ENCODE measurements around the gene MACROD2. TPM values are rescaled to one million over a fixed set of nuclear protein-coding genes. Genes with fewer than 3 reads are reported as not detected.
"Not testable (repeated sequence)": the region's sequence is repeated elsewhere in the genome, so short reads cannot be mapped to it uniquely, and the experiment has no call there.

Gene MACROD2
- total and polyA plus RNA-seq, 2 experiments from 2014 or later = 2.8 to 4.3 TPM

- H3K36me3 Mint-ChIP-seq (ENCODE audit: low read depth); H3K4me2 ChIP-seq; H3K27ac ChIP-seq (ENCODE audit: low read depth); H3K4me1 Mint-ChIP-seq; H2AFZ ChIP-seq; DNase-seq (ENCODE audit: low spot score); H3K27me3 ChIP-seq (ENCODE audit: insufficient read depth); H3K27me3 Mint-ChIP-seq (ENCODE audit: insufficient read depth, low read depth, poor library complexity); H3K36me3 ChIP-seq (ENCODE audit: insufficient read depth); H4K20me1 ChIP-seq (replicated peaks; ENCODE audit: insufficient read depth); H3K9me3 Mint-ChIP-seq; H3K4me3 Mint-ChIP-seq; H3K4me3 ChIP-seq; H3K79me2 ChIP-seq (replicated peaks; ENCODE audit: insufficient read depth); H3K9me2 ChIP-seq (ENCODE audit: insufficient read depth); H3F3A ChIP-seq (replicated peaks; ENCODE audit: low read depth); ATAC-seq; H3K27ac Mint-ChIP-seq; H3K4me1 ChIP-seq (ENCODE audit: insufficient read depth): not testable (repeated sequence)
These were observed 231.0 kb downstream of the MACROD2 start for GRCh38 chr20:14226051-14227049.

- ATAC-seq (no peak), DNase-seq (ENCODE audit: low spot score) (no peak)
- Histone ChIP-seq H3K4me3 (no peak overlapping the region), H3K79me2 (replicated peaks; ENCODE audit: insufficient read depth) (no peaks in the 10 kb centered on the region), H3K9me2 (ENCODE audit: insufficient read depth) (no peaks in the 10 kb centered on the region), H2AFZ (no peak overlapping the region), H3K36me3 (ENCODE audit: insufficient read depth) (no peaks in the 10 kb centered on the region), H3F3A (replicated peaks; ENCODE audit: low read depth) (no peaks in the 10 kb centered on the region), H3K27ac (ENCODE audit: low read depth) (no peak overlapping the region), H3K4me2 (no peak overlapping the region), H3K4me1 (ENCODE audit: insufficient read depth) (no peaks in the 10 kb centered on the region), H4K20me1 (replicated peaks; ENCODE audit: insufficient read depth) (no peaks in the 10 kb centered on the region), H3K27me3 (ENCODE audit: insufficient read depth) (no peaks in the 10 kb centered on the region)
- Mint-ChIP-seq H3K36me3 (ENCODE audit: low read depth) (no peaks in the 10 kb centered on the region), H3K27me3 (ENCODE audit: insufficient read depth, low read depth, poor library complexity) (no peaks in the 10 kb centered on the region), H3K4me1 (no peaks in the 10 kb centered on the region), H3K4me3 (no peak overlapping the region), H3K27ac (no peak overlapping the region), H3K9me3 (peaks cover 3% of the 10 kb centered on the region; the same call in 1 of the 3 replicates)
- TF ChIP-seq CREB1 (CRISPR knock-in tag; IDR thresholded peaks at IDR 0.05; ENCODE audit: low read depth) (no peak), EZH2 (IDR thresholded peaks at IDR 0.05; ENCODE audit: low read depth, unreplicated experiment) (no peak), REST (IDR thresholded peaks at IDR 0.05; ENCODE audit: unreplicated experiment) (no peak), ETS1 (IDR thresholded peaks at IDR 0.05) (no peak), ZNF462 (CRISPR knock-in tag; IDR thresholded peaks at IDR 0.05) (no peak), STAT1 (IDR thresholded peaks at IDR 0.05; ENCODE audit: unreplicated experiment) (no peak), ZNF331 (CRISPR knock-in tag; IDR thresholded peaks at IDR 0.05; ENCODE audit: low read depth) (no peak), NANOG (IDR thresholded peaks at IDR 0.05; ENCODE audit: borderline replicate concordance) (no peak)
These were observed 237.3 kb downstream of the MACROD2 start for GRCh38 chr20:14232650-14233049.

All from GM23338 (cell line).